K562 (cell line): ENCODE data around the gene MICALL2. TPM values are rescaled to one million over a fixed set of nuclear protein-coding genes. Genes with fewer than 3 reads are reported as not detected.

ENCODE experiments used
- ATAC-seq: fragments of 200-7000 bp; cut with Tn5 transposase; 3 replicates; pipeline ENCODE4 v1.9.1; 2020; ENCODE audit warnings: moderate library complexity
- BruUV-seq: library from RNA; stranded (reverse); fragments of 400-500 nt; replicated peaks from 2 replicates; lab custom pipeline; 2021; lab: Mats Ljungman, UMichigan
- CTCF ChIA-PET: fragments of 300-600 bp; formaldehyde crosslinking; extraction: SDS; loops from one replicate; lab custom pipeline; 2021; ENCODE audit warnings: low intra/inter-chr PET ratio; lab: Yijun Ruan, JAX
- POLR2A ChIA-PET: fragments of 300-600, 350-650 bp; sonication (Branson Sonifier 250); formaldehyde crosslinking; extraction: SDS; loops from one replicate; lab custom pipeline; 2021; ENCODE audit warnings: antibody characterized with exemption, inconsistent platforms; lab: Yijun Ruan, JAX
- DNase-seq, 4 experiments: peaks; one replicate each; pipeline versions ENCODE4 v3.0.0 to v3.0.0-alpha.2; 2011 to 2018; ENCODE audit warnings: low spot score in 3 of 4, mixed read lengths in 3 of 4; ENCODE audit errors: extremely low read depth in 1 of 4
- FAIRE-seq: peaks from 2 replicates; lab custom pipeline; 2011; peaks lifted over from hg19 to GRCh38; lab: Jason Lieb, UNC
- H2AFZ ChIP-seq: 2 replicates; pipeline ENCODE4 v1.6.0; 2011; ENCODE audit warnings: low read depth, low read length, control low read depth, inconsistent platforms
- H3K27ac ChIP-seq: fragments of 200-600 bp; 3 replicates; pipeline ENCODE4 v1.8.0; 2011; ENCODE audit warnings: low read depth, mild to moderate bottlenecking, control low read depth, inconsistent platforms, low read length, moderate library complexity, mixed read lengths; ENCODE audit errors: extremely low read depth
- H3K27me3 ChIP-seq, 2 experiments: fragments of 300-600 bp in 1 of 2; 2 replicates in 1 of 2; 3 replicates in 1 of 2; pipeline versions ENCODE4 v1.6.0 to v1.8.0; 2011; ENCODE audit warnings: inconsistent platforms in 2 of 2, low read length in 2 of 2, mild to moderate bottlenecking in 1 of 2, mixed read lengths in 1 of 2, moderate library complexity in 1 of 2; ENCODE audit not compliant: control insufficient read depth in 2 of 2, insufficient read depth in 2 of 2
- H3K36me3 ChIP-seq: fragments of 300-600 bp; 3 replicates; pipeline ENCODE4 v1.8.0; 2011; ENCODE audit warnings: mild to moderate bottlenecking, low read length, inconsistent platforms; ENCODE audit not compliant: control insufficient read depth, insufficient read depth
- H3K4me1 ChIP-seq, 2 experiments: fragments of 200-600 bp in 1 of 2; replicated peaks in 1 of 2; 2 replicates in 1 of 2; 3 replicates in 1 of 2; pipeline versions ENCODE4 v1.5.1 to v1.8.0; 2011; ENCODE audit warnings: inconsistent platforms in 2 of 2, low read length in 2 of 2, mild to moderate bottlenecking in 1 of 2, mixed read lengths in 1 of 2, moderate library complexity in 1 of 2; ENCODE audit not compliant: control insufficient read depth in 2 of 2, insufficient read depth in 2 of 2
- H3K4me2 ChIP-seq: 2 replicates; pipeline ENCODE4 v1.6.1; 2011; ENCODE audit warnings: low read length, control low read depth, inconsistent platforms, mixed read lengths; ENCODE audit not compliant: insufficient read depth
- H3K4me3 ChIP-seq: fragments of 200-600 bp; sonication (generic), shearing (Covaris generic); 2 replicates; pipeline ENCODE4 v1.5.1; 2016; ENCODE audit warnings: control low read depth, inconsistent platforms
- H3K79me2 ChIP-seq: fragments of 200-600 bp; 3 replicates; pipeline ENCODE4 v1.8.0; 2011; ENCODE audit warnings: low read length, inconsistent platforms; ENCODE audit not compliant: control insufficient read depth, insufficient read depth
- H3K9ac ChIP-seq, 2 experiments: 2 replicates each; pipeline versions ENCODE4 v1.6.0 to v1.6.1; 2011; ENCODE audit warnings: low read depth in 2 of 2, low read length in 2 of 2, control low read depth in 1 of 2, inconsistent platforms in 1 of 2, mild to moderate bottlenecking in 1 of 2, mixed read lengths in 1 of 2; ENCODE audit not compliant: insufficient read depth in 1 of 2
- H3K9me1 ChIP-seq: one replicate; pipeline ENCODE4 v1.6.0; 2011; ENCODE audit warnings: inconsistent platforms, mild to moderate bottlenecking, low read length, moderate library complexity; ENCODE audit not compliant: control insufficient read depth, insufficient read depth
- H3K9me3 ChIP-seq: replicated peaks from 2 replicates; pipeline ENCODE4 v1.5.1; 2011; ENCODE audit warnings: low read depth, low read length, inconsistent platforms; ENCODE audit not compliant: control insufficient read depth, insufficient read depth
- H4K20me1 ChIP-seq: replicated peaks from 2 replicates; pipeline ENCODE4 v1.6.1; 2011; ENCODE audit warnings: low read length, inconsistent platforms, mixed read lengths; ENCODE audit not compliant: control insufficient read depth, insufficient read depth
- ATF6 ChIP-seq: sonication (generic); formaldehyde crosslinking; IDR thresholded peaks from 2 replicates; pipeline ENCODE4 v1.4.0; 2020; ENCODE audit warnings: mild to moderate bottlenecking, missing genetic modification reagents
- CHD4 ChIP-seq: fragments of 200-600 bp; sonication (generic); IDR thresholded peaks from 3 replicates; pipeline ENCODE4 v1.6.1; 2012; ENCODE audit warnings: low read depth, mild to moderate bottlenecking, mixed read lengths, low read length, inconsistent platforms; ENCODE audit not compliant: insufficient read depth, insufficient replicate concordance, poor library complexity, severe bottlenecking
- FOSL1 ChIP-seq: fragments of 200-800 bp; sonication (Bioruptor generic); conservative IDR thresholded peaks from 2 replicates; pipeline ENCODE4 v1.6.1; 2016; ENCODE audit warnings: missing genetic modification characterization, missing compliant biosample characterization
- FOXJ2 ChIP-seq: fragments of 200-800 bp; sonication (Bioruptor generic); IDR thresholded peaks from 2 replicates; pipeline ENCODE4 v1.6.1; 2016; ENCODE audit warnings: missing genetic modification characterization, missing compliant biosample characterization
- HDAC8 ChIP-seq: fragments of 450-650 bp; IDR thresholded peaks from 2 replicates; pipeline ENCODE4 v1.6.1; 2016; ENCODE audit warnings: mild to moderate bottlenecking, missing genetic modification characterization, moderate library complexity, missing compliant biosample characterization
- KLF1 ChIP-seq: fragments of 450-650 bp; IDR thresholded peaks from 2 replicates; pipeline ENCODE4 v1.6.1; 2016; ENCODE audit warnings: missing genetic modification characterization, missing compliant biosample characterization
- TFAP4 ChIP-seq: sonication (generic); formaldehyde crosslinking; IDR thresholded peaks from 2 replicates; pipeline ENCODE4 v1.8.0; 2022; ENCODE audit warnings: missing genetic modification reagents, mild to moderate bottlenecking, moderate library complexity, borderline replicate concordance
- TSC22D4 ChIP-seq: fragments of 450-650 bp; IDR thresholded peaks from 2 replicates; pipeline ENCODE4 v1.6.1; 2016; ENCODE audit warnings: missing genetic modification characterization, missing biosample characterization, control low read depth
- ZBTB11 ChIP-seq, 3 experiments: fragments of 200-800 bp in 1 of 3; fragments of 250-450 bp in 1 of 3; fragments of 450-650 bp in 1 of 3; sonication (Bioruptor Pico) in 1 of 3; sonication (Bioruptor generic) in 1 of 3; formaldehyde crosslinking in 1 of 3; IDR thresholded peaks; 2 replicates each; pipeline versions ENCODE4 v1.6.1 to v1.8.0; 2016 to 2022; ENCODE audit warnings: mild to moderate bottlenecking in 2 of 3, missing genetic modification characterization in 2 of 3, missing compliant biosample characterization in 1 of 3, moderate library complexity in 1 of 3
- ZNF146 ChIP-seq: IDR thresholded peaks from one replicate; pipeline ENCODE4 v1.6.1; 2018; ENCODE audit warnings: missing compliant biosample characterization; ENCODE audit not compliant: unreplicated experiment
- ZNF507 ChIP-seq: conservative IDR thresholded peaks from 2 replicates; pipeline ENCODE4 v1.6.1; 2017; ENCODE audit warnings: missing genetic modification characterization, missing compliant biosample characterization
- ZNF695 ChIP-seq: fragments of 450-650 bp; formaldehyde crosslinking; IDR thresholded peaks from 2 replicates; pipeline ENCODE4 v1.4.0; 2020; ENCODE audit warnings: mild to moderate bottlenecking, moderate library complexity
- ZNF79 ChIP-seq: fragments of 250-450 bp; sonication (Bioruptor Pico); IDR thresholded peaks from 2 replicates; pipeline ENCODE4 v1.4.0; 2020; ENCODE audit warnings: low read depth, mild to moderate bottlenecking, moderate library complexity
- ZSCAN32 ChIP-seq: fragments of 450-650 bp; formaldehyde crosslinking; IDR thresholded peaks from 2 replicates; pipeline ENCODE4 v1.4.0; 2020; ENCODE audit warnings: mild to moderate bottlenecking, moderate library complexity
- WGBS: fragments of 100-300 bp; shearing (Covaris generic); methylation state at CpG from one replicate; pipeline ENCODE4 v1.1.6; 2016; ENCODE audit warnings: low coverage, mixed read lengths; ENCODE audit not compliant: insufficient coverage; ENCODE audit errors: missing lambda C conversion rate; 5-methylcytosine and 5-hydroxymethylcytosine counted together
- in situ Hi-C: fragments of 300-500 bp; cut with MboI; formaldehyde crosslinking; loops from 4 replicates; pipeline ENCODE4 v1.15.0; 2018; ENCODE audit warnings: inconsistent platforms, mixed read lengths
- intact Hi-C: fragments of 100-400 bp; cut with micrococcal nuclease; formaldehyde crosslinking; loops from 2 replicates; pipeline ENCODE4 v1.14.2; 2022
- polyA plus RNA-seq, 8 experiments: library from polyadenylated mRNA; depleted of rRNA in 4 of 8; stranded (reverse) in 5 of 8; unstranded in 3 of 8; fragments of >200 nt; fragmentation: Nextera tagmentation in 2 of 8; fragmentation: Illumina TruSeq in 1 of 8; extraction: Ambion mirVana in 2 of 8; extraction: Trizol in 1 of 8; gene quantifications; 2 replicates each; pipeline versions ENCODE4 v1.2.1 to v1.2.3, GENCODE V29; 2011 to 2014; ENCODE audit warnings: inconsistent platforms in 1 of 8, missing spikeins in 1 of 8
- total RNA-seq, 7 experiments: library from RNA; depleted of rRNA in 6 of 7; stranded (reverse); fragments of >200 nt in 6 of 7; fragmentation: Illumina TruSeq in 2 of 7; extraction: Trizol in 2 of 7; gene quantifications; 2 replicates each; pipeline versions ENCODE4 v1.2.1 to v1.2.3, GENCODE V29; 2011 to 2021; ENCODE audit warnings: low replicate concordance in 1 of 7

MICALL2 gene
- total and polyA plus RNA-seq, 9 of the 15 experiments (the other 6 are each of a cell fraction or from before 2014, with no cell fraction given) = 1.8 to 103 (median 17.0) TPM

DNA sequence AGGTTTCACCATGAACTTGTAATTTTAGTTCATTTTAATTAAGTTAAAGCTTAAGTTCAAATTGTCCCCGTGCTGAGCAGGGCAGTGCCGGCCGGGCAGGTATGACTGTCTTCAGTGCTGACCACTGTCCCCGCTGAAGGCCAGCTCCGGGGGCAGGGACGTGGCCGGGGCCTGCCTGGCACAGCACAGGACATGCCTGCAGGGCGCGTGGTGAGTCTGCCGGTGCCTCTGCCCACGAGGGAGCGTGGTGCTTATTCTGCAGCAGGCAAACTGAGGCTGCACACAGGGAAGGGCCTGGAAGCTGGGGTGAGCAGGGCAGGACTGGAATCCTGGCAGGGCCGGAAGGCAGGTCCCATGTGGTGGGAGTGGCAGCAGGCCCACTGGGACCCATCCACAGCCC is 9.8 kb downstream of the MICALL2 start:
- H4K20me1 ChIP-seq = peaks cover 11% of the 10 kb centered on the region; the same call in 1 of the 2 replicates
- WGBS = 95% methylated on average over 12 of the region's 13 CpGs
- no peak overlapping the region for H3K4me2 ChIP-seq
- H2AFZ ChIP-seq = no peak overlapping the region
- H3K79me2 ChIP-seq = peaks cover 41% of the 10 kb centered on the region
- H3K36me3 ChIP-seq = peaks cover 74% of the 10 kb centered on the region; the same call in 1 of the 3 replicates
- DNase-seq (no peak), FAIRE-seq (no peak), ATAC-seq (no peak)
- in situ Hi-C loops = no loop called here
- H3K4me1 ChIP-seq = peaks cover 2 to 85% of the 10 kb centered on the region in 2 experiments; a peak in 2 of 5 replicates
- no peak overlapping the region for H3K27ac ChIP-seq
- BruUV-seq = no TSS peak
- H3K9ac ChIP-seq = peak overlapping the region in 1 of 2 experiments; percentile 9; a peak in 1 of 4 replicates
- H3K27me3 ChIP-seq = no peaks in the 10 kb centered on the region
- no peaks in the 10 kb centered on the region for H3K9me3 ChIP-seq
- ChIA-PET CTCF (no interaction called here), POLR2A (interaction anchor here (0.6 to 2.3 kb wide), 7 partner anchors 8 to 28 kb away, joined by 3 to 12 read pairs (median 3); partner anchors contain the start of gene MICALL2)
- no peak overlapping the region for H3K4me3 ChIP-seq
- intact Hi-C loops = no loop called here
- no peaks in the 10 kb centered on the region for H3K9me1 ChIP-seq
- no peak for TF ChIP-seq ZNF146 (CRISPR knock-in tag)
- no peak for TF ChIP-seq ZNF695 (CRISPR knock-in tag)
- no peak for TF ChIP-seq ZSCAN32 (CRISPR knock-in tag)
- TF ChIP-seq TSC22D4 (tag) = no peak
- no peak for TF ChIP-seq ZBTB11 (CRISPR knock-in tag; IDR thresholded peaks at IDR 0.05)
- no peak for TF ChIP-seq ATF6 (CRISPR knock-in tag)
- no peak for TF ChIP-seq CHD4
- TF ChIP-seq ZNF79 = no peak
- TF ChIP-seq KLF1 (tag) = no peak
- no peak for TF ChIP-seq TFAP4 (CRISPR knock-in tag)
- no peak for TF ChIP-seq ZNF507
- TF ChIP-seq FOSL1 (tag) = no peak
- no peak for TF ChIP-seq FOXJ2
- TF ChIP-seq HDAC8 = no peak
